IMR-90 (cell line): ENCODE data around the gene CDK5RAP2. TPM values are rescaled to one million over a fixed set of nuclear protein-coding genes. Genes with fewer than 3 reads are reported as not detected.

Source experiments
- NFE2L2 ChIP-seq: fragments of 150-350 bp; IDR thresholded peaks from 2 replicates; pipeline ENCODE4 v1.6.1; 2016; ENCODE audit warnings: low read depth, mild to moderate bottlenecking, low read length
- SMC3 ChIP-seq: fragments of 150-350 bp; IDR thresholded peaks from 2 replicates; pipeline ENCODE4 v1.6.1; 2016; ENCODE audit warnings: low read depth, mild to moderate bottlenecking, antibody characterized with exemption, low read length, moderate library complexity
- polyA plus RNA-seq, 3 experiments: library from polyadenylated mRNA; depleted of rRNA; stranded (reverse); fragments of >200 nt; gene quantifications; 2 replicates each; pipeline ENCODE4 v1.2.3, GENCODE V29; 2012; ENCODE audit warnings: low replicate concordance in 1 of 3
- total RNA-seq: library from RNA; depleted of rRNA; stranded (reverse); fragments of >200 nt; gene quantifications from 2 replicates; pipeline ENCODE4 v1.2.3, GENCODE V29; 2012
- TF ChIP-seq, protein P1 (sequence below): fragments of 150-350 bp; IDR thresholded peaks from 2 replicates; pipeline ENCODE4 v1.6.1; 2016; ENCODE audit warnings: low read depth, mild to moderate bottlenecking, low read length, moderate library complexity, borderline replicate concordance

Gene CDK5RAP2
- total and polyA plus RNA-seq, 2 of the 4 experiments (the other 2 are of a cell fraction) = 29.5 to 31.7 TPM

DNA sequence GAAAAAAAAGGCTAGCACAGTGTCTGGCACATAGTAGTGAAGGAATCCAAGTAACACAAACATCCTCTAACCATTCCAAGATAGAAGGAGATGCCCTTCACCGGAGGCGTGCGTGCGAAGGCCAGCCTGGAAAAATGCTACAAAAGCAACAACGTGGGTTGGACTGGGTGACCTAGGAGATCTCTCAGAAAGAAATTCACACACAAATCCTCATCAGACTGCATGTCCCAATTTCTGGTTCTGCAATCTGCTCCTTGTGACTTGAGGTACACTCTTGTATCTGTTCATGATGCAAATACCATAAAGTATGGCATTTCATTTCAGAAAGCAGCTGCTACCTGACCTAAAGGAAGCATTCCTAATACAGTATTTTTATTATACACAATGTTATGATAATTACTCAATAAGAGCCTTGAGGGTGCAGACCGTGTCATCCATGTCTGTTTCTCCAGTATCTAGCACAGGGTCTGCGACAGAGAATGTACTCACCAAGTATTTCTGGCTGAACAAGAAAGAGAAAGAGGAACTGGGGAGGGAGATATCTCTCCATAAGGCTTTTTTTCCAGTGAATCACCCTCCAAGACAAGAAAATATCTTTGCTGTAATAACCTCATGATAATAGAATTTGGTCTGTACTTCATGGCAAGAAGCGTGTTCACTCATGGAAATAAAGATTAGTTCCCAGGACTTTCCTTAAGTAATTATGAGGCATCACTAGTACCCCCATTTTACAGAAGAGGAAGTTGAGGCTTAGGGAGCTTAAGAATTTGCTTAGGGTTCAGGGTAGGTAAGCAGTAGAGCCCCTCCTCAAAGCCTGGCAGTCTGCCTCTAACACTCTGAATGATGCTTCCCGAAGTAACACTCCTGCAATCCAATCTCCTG lies 138.3 kb downstream of the CDK5RAP2 start (continued):
- TF ChIP-seq, protein P1, sequence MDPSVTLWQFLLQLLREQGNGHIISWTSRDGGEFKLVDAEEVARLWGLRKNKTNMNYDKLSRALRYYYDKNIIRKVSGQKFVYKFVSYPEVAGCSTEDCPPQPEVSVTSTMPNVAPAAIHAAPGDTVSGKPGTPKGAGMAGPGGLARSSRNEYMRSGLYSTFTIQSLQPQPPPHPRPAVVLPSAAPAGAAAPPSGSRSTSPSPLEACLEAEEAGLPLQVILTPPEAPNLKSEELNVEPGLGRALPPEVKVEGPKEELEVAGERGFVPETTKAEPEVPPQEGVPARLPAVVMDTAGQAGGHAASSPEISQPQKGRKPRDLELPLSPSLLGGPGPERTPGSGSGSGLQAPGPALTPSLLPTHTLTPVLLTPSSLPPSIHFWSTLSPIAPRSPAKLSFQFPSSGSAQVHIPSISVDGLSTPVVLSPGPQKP = no peak
- TF ChIP-seq SMC3 = no peak
- TF ChIP-seq NFE2L2 = no peak
